NCI-H146 treated with DMSO at 0.1 percent for 48 hours (cell line): ENCODE results near the gene TLR7.

ENCODE experiments used
- DNase-seq: peaks from one replicate; lab custom pipeline; 2025; ENCODE audit not compliant: unreplicated experiment; lab: John Stamatoyannopoulos, UW

TLR7 gene

GRCh38 chrX:12890467-12890866 is 23.6 kb downstream of the TLR7 start:
- no peak for DNase-seq

GRCh38 chrX:12891171-12891570 is 24.3 kb downstream of the TLR7 start:
- no peak for DNase-seq

- DNase-seq = no peak
Measured at GRCh38 chrX:12891915-12892506, 25.1 kb downstream of the TLR7 start.

GRCh38 chrX:12892716-12893115 is 25.8 kb downstream of the TLR7 start:
- DNase-seq = no peak

DNA sequence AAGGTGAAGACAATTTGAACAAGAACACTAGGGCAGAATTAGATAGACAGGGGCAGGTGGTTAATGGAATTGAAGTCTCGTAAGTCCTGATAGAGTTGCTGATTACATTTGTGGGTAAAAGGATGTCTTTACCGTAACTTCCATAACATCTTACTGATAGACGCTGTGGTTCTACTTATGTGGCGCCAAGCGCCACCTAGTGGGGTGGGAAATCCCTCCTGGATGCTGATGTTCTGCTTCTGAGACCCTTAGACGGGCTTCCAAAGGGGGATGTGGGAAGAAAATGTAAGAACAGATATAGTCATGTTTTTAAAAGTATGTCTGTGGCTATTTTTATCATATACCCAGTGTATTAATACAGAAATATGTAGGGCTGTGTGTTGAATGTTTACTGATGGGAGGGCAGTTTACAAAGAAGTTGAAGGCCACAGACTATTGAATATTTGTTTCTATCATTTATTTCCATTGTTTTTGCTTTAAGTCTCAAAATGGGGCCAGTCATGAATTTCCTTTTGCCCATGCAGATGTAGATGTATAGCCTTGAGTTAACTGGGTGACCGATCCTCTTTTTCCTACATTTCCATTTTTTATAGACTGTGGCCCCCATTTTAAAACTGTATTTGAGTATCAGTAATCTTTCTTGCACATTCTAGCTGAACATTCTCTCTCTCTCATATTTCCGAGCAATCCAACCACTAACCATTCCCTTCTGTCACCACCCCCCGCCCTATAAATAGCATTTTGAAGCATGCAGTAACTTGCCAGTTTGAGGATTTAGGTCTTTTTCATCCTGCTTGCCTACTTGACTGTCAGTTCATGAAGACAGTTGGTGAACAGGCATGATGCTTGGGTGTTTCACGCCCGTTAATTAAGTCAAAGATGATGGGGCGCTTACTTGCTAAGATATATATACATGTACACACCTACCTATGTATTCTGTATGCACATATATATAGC is 27.5 kb downstream of the TLR7 start:
- DNase-seq = peak; percentile 19

DNA sequence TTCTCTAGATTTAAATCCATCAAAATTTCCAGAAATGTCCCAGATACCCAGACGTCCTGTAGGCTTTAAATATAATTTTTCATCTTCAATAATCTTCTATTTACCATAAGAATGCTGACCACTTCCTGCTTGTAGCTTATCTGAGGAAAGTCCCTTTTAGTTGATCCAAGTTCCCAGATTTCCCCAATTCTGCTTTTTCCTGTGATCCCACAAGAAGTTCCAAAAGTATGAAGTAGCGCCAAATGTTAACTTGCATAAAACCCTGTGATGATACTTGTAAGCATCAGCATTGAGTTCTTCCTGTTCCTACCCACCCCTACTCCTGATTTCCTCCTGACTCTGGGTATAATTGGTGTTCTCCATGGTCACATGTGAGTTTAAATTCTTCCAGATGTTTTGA is 29.0 kb downstream of the TLR7 start:
- DNase-seq = no peak

- DNase-seq = no peak
Measured at GRCh38 chrX:12896935-12897334, 30.1 kb downstream of the TLR7 start.

DNA sequence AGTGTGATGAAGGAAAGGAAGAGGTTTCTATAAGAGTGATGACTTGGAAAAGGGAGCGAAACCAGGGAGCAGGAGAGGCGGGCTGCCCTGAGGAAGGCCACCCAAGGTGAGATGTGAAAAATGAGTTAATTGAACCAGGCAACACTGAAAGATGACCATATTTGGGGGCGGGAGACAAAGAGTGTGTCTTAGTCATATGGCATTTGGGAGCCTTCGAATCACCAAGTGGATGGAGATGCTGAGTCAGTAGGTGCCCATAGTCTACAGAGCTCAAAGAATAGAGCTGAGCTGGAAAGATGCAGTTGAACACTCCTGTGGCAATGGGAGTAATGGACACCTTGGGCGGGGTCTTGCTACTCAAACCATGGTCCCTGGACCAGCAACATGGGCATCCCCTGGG is 31.2 kb downstream of the TLR7 start:
- no peak for DNase-seq

DNA sequence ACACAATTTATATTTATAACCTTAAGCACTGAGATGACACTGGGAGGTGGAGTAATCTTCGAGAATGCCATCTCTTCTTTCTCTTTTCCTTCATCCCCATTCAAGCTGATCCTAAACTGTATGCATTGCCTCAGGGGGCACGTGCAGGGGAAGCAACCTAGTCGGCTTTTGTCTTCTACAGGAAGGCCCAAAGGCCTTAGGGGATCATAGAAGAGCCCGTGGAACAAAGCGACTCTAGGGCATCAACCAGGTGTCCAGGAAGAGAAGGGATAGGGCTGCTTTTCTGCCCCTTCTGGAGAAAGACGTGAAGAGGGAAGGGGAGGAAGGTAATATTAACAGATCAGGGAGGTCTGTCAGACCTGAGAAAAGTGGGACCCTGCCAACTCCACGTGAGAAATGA is 32.6 kb downstream of the TLR7 start:
- DNase-seq = no peak

- peak; percentile 12 for DNase-seq
Measured at GRCh38 chrX:12901486-12901885, 34.6 kb downstream of the TLR7 start.

DNA sequence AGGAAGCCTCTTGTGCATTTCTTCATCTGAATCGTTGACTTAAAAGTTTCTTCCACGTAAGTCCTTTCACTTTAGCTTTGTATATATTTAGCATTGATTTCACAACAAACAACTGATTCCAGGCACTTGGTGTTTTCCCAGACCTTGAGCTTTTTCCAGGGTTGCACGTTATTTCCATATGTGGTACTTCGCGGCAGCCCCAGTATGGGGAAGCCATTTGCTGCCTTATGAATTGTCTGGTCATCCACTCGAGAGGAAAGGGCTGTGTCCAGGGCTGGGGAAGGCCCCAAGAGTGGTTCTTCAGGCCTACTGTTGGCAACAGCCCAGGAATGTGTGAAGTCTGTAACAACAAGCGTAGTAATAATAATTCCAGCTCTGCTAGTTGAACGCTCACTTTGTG is 36.8 kb downstream of the TLR7 start:
- DNase-seq = no peak

- DNase-seq = no peak
Measured at GRCh38 chrX:12906046-12906761, 39.3 kb downstream of the TLR7 start, which contains the start of gene TLR8. TLR8 (plus strand) TSS chrX:12906620; CDS start chrX:12906707, 87 bp downstream.

DNA sequence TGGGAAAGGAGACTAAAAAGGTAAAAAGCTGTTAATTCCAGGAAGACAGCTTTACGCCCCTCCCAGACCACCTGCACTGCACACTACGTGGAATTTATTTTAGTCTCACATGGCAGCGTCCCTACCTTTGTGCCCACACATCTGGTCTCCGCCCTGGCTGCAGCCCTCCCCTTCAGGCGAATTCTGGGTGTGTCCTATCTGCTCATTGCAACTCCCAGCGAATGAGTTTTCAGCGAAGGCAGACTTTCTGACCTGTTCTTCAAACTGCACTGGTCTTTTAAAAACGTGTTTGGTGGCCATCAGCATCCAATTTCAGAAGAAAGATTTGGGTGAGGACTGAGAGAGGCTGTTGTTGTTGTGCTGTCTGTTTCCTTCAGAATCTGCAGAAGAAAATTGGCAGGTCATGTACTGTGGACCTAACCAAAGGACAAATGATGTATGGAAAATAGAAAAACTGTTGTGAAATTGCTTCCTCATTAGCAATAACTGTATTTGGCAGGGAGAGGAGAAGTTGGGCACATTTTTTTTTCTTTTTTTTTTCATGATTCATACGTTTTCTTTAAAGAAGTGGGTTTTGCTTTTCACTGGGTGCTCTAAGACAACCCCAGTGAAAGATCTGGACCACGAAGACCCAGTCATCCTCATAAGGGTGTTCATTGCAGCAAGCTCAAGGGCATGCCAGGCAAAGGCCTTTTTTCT is 43.7 kb downstream of the TLR7 start:
- DNase-seq = peak; percentile 20

DNA sequence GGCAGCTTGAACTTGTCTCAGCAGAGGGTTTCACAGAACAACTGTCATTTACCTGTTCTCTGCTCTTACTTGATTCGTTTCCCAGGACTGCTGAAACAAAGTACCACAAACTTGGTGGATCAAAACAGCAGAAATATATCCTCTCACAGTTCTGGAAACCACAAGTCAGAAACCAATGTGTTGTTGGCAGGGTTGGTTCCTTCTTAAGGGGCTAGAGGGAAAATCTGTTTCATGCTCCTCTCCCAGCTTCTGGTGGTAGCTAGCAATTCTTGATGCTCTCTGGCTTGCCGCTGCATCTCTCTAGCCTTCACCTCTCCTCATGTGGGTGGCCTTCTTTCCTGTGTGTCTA is 44.2 kb downstream of the TLR7 start:
- DNase-seq = no peak

DNA sequence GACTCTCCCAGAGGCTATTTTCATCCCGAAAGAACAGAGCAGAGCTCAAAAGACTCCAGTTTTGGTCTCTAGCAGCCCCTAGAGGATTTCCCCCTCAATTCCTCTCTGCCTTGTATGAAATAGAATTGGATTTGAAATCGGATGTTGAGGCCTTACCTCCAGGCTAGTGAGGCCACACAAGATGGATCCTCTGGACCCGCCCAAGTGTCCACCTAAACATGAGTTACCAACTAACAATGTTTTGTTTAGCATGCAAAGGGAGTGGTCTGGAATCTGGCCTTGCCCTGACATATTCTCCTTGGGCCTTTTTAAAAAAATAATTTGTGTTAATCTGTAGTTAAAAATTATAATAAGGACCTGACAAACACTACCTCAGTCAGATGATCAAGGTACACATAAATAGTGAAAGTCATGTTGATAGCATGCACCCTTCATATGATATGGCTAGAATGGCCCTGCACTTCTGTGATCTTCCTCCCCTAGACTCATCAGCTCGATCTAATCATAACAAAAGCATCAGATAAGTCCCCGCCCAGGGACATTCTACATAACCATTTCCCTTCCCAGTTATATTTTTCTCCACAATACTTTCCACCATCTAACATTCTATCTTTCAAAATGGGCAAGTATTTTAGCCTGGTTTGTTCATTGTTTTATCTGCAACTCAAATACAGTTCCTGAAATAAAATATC is 46.1 kb downstream of the TLR7 start:
- DNase-seq = no peak

GRCh38 chrX:12917753-12918152 is 50.9 kb downstream of the TLR7 start:
- DNase-seq = no peak

DNA sequence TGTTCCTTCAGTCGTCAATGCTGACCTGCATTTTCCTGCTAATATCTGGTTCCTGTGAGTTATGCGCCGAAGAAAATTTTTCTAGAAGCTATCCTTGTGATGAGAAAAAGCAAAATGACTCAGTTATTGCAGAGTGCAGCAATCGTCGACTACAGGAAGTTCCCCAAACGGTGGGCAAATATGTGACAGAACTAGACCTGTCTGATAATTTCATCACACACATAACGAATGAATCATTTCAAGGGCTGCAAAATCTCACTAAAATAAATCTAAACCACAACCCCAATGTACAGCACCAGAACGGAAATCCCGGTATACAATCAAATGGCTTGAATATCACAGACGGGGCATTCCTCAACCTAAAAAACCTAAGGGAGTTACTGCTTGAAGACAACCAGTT is 52.2 kb downstream of the TLR7 start:
- no peak for DNase-seq

GRCh38 chrX:12919620-12920019 is 52.7 kb downstream of the TLR7 start:
- no peak for DNase-seq

DNA sequence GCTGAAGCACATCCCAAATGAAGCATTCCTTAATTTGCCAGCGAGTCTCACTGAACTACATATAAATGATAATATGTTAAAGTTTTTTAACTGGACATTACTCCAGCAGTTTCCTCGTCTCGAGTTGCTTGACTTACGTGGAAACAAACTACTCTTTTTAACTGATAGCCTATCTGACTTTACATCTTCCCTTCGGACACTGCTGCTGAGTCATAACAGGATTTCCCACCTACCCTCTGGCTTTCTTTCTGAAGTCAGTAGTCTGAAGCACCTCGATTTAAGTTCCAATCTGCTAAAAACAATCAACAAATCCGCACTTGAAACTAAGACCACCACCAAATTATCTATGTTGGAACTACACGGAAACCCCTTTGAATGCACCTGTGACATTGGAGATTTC is 54.1 kb downstream of the TLR7 start:
- no peak for DNase-seq

- DNase-seq = no peak
Measured at GRCh38 chrX:12921886-12922598, 55.2 kb downstream of the TLR7 start.
